ACC112 (cell line): ENCODE results near the gene UST.
A peak's percentile ranks its signal among the peaks of the same experiment; 100 is the strongest.

Source experiments
- H2AFZ ChIP-seq: fragments of 200-600 bp; sonication (generic); one replicate; pipeline ENCODE4 v1.6.0; 2017; ENCODE audit warnings: antibody characterized with exemption, low read length; ENCODE audit not compliant: unreplicated experiment
- H3K27ac ChIP-seq: fragments of 200-600 bp; sonication (generic); 2 replicates; pipeline ENCODE4 v1.5.1; 2014; ENCODE audit warnings: low read depth, mild to moderate bottlenecking, antibody characterized with exemption, low read length, moderate library complexity
- H3K27me3 ChIP-seq: fragments of 200-600 bp; sonication (generic); 2 replicates; pipeline ENCODE4 v1.6.1; 2014; ENCODE audit warnings: mild to moderate bottlenecking, antibody characterized with exemption, low read length, moderate library complexity, mixed read lengths; ENCODE audit not compliant: insufficient read depth
- H3K36me3 ChIP-seq: fragments of 200-600 bp; sonication (generic); 2 replicates; pipeline ENCODE4 v1.6.1; 2016; ENCODE audit warnings: mild to moderate bottlenecking, antibody characterized with exemption, low read length, moderate library complexity, mixed read lengths; ENCODE audit not compliant: insufficient read depth
- H3K4me1 ChIP-seq: fragments of 200-600 bp; sonication (generic); one replicate; pipeline ENCODE4 v1.6.1; 2016; ENCODE audit warnings: low read length, mixed read lengths; ENCODE audit not compliant: insufficient read depth, unreplicated experiment, control insufficient read depth
- H3K4me3 ChIP-seq: fragments of 200-600 bp; sonication (generic); 2 replicates; pipeline ENCODE4 v1.5.1; 2014; ENCODE audit warnings: mild to moderate bottlenecking, low read depth, low read length
- H3K79me2 ChIP-seq: fragments of 200-600 bp; sonication (generic); one replicate; pipeline ENCODE4 v1.6.0; 2016; ENCODE audit warnings: low read length; ENCODE audit not compliant: control insufficient read depth, unreplicated experiment, insufficient read depth

UST gene

GRCh38 chr6:148805777-148806176 lies 58.9 kb downstream of the UST start:
- Histone ChIP-seq H2AFZ (peak overlapping the region; percentile 74), H3K27me3 (no peaks in the 10 kb centered on the region), H3K4me1 (peaks cover 19% of the 10 kb centered on the region), H3K27ac (no peak overlapping the region), H3K4me3 (peak overlapping the region; percentile 71), H3K36me3 (no peaks in the 10 kb centered on the region), H3K79me2 (no peaks in the 10 kb centered on the region)

- Histone ChIP-seq H3K27me3 (no peaks in the 10 kb centered on the region), H2AFZ (no peak overlapping the region), H3K4me3 (no peak overlapping the region), H3K27ac (no peak overlapping the region), H3K36me3 (no peaks in the 10 kb centered on the region), H3K4me1 (peaks cover 13% of the 10 kb centered on the region), H3K79me2 (no peaks in the 10 kb centered on the region)
Observed at GRCh38 chr6:148807784-148808183, 61.0 kb downstream of the UST start.

GRCh38 chr6:148808786-148809304 lies 62.0 kb downstream of the UST start:
- Histone ChIP-seq H3K4me3 (no peak overlapping the region), H3K79me2 (no peaks in the 10 kb centered on the region), H3K4me1 (peaks cover 13% of the 10 kb centered on the region), H3K27me3 (no peaks in the 10 kb centered on the region), H2AFZ (no peak overlapping the region), H3K36me3 (no peaks in the 10 kb centered on the region), H3K27ac (no peak overlapping the region)

GRCh38 chr6:148811459-148811858 lies 64.6 kb downstream of the UST start:
- Histone ChIP-seq H3K4me3 (no peak overlapping the region), H2AFZ (no peak overlapping the region), H3K79me2 (no peaks in the 10 kb centered on the region), H3K27ac (no peak overlapping the region), H3K36me3 (no peaks in the 10 kb centered on the region), H3K27me3 (no peaks in the 10 kb centered on the region), H3K4me1 (peaks cover 5% of the 10 kb centered on the region)

DNA sequence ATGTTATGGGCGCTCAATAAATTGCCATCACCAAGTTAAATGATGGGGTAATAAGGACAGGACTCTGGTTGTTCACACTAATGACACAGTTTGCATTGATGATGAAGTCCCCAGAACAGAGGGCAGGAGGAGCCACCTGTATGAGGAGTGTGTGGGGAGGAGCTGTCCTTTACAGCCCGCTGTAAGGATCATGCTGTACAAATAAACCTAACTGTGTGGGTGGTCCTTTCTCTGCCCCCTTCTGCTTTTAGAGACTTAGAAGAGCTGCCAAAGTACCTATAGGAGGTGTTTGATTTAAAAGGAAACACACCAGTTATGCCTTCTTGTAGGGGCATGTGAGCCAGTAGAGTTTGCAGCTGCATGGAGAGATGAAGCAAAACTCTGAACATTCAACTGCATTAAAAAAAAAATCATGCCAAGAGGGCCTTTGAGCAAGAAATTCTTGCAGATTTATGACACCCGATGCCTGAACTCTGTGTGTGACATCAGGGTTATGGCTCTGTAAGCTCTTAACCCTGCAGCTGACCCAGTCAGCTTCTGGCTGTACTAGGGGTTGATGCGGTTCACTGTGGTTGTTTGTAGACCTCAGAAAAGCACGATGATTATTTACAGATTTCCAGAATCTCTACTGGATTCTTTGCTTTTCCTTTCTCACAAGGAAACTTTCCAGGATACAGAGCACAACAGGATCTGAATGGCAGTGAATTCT lies 67.4 kb downstream of the UST start:
- H3K27me3 ChIP-seq: no peaks in the 10 kb centered on the region
- peaks cover 12% of the 10 kb centered on the region for H3K4me1 ChIP-seq
- H3K4me3 ChIP-seq: no peak overlapping the region
- no peak overlapping the region for H2AFZ ChIP-seq
- no peaks in the 10 kb centered on the region for H3K79me2 ChIP-seq
- no peak overlapping the region for H3K27ac ChIP-seq
- H3K36me3 ChIP-seq: no peaks in the 10 kb centered on the region

- Histone ChIP-seq H3K27ac (no peak overlapping the region), H2AFZ (no peak overlapping the region), H3K4me3 (no peak overlapping the region), H3K27me3 (no peaks in the 10 kb centered on the region), H3K36me3 (no peaks in the 10 kb centered on the region), H3K4me1 (peaks cover 10% of the 10 kb centered on the region), H3K79me2 (no peaks in the 10 kb centered on the region)
Observed at GRCh38 chr6:148814869-148815268, 68.0 kb downstream of the UST start.

DNA sequence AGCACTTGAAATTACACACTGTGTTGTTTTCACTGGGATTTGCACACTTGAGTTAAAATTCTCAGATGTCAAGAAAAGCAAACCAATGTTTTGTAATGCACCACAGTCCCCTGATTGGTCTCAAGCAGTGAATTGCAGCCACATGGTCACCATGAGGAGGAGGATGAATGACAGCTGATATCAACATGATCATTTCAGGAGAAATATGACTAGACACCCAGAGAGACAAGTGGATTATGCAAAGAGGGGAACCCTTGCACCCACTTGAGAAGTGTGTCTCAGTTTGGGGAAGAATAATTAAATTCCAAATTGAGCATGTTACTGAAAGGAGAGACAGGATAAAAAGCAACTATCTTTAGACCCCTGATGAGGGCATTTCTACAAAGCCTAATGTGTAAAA lies 69.3 kb downstream of the UST start:
- no peaks in the 10 kb centered on the region for H3K27me3 ChIP-seq
- H3K36me3 ChIP-seq: no peaks in the 10 kb centered on the region
- H3K4me1 ChIP-seq: peaks cover 7% of the 10 kb centered on the region
- no peaks in the 10 kb centered on the region for H3K79me2 ChIP-seq
- no peak overlapping the region for H3K27ac ChIP-seq
- no peak overlapping the region for H2AFZ ChIP-seq
- H3K4me3 ChIP-seq: no peak overlapping the region

DNA sequence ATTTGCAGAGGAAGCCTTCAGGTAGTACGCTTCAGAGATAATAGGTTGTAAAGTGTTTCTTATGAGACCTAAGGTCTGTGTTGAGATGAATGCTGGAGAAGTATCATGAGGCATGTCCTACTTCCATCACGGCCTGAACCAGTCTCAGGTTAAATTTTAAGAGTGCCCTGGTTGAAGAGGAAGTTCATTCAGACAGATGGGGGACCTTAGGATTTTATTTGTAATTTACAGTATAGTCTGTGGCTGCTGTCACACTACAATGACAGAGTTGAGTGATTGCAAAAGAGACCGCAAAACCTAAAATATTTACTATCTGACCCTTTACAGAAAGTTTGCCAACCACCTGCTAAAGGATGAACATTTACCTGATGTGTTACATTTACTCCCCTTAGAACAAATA lies 70.9 kb downstream of the UST start:
- no peak overlapping the region for H2AFZ ChIP-seq
- no peaks in the 10 kb centered on the region for H3K27me3 ChIP-seq
- no peak overlapping the region for H3K4me3 ChIP-seq
- H3K36me3 ChIP-seq: no peaks in the 10 kb centered on the region
- H3K27ac ChIP-seq: no peak overlapping the region
- H3K4me1 ChIP-seq: peaks cover 7% of the 10 kb centered on the region
- no peaks in the 10 kb centered on the region for H3K79me2 ChIP-seq

DNA sequence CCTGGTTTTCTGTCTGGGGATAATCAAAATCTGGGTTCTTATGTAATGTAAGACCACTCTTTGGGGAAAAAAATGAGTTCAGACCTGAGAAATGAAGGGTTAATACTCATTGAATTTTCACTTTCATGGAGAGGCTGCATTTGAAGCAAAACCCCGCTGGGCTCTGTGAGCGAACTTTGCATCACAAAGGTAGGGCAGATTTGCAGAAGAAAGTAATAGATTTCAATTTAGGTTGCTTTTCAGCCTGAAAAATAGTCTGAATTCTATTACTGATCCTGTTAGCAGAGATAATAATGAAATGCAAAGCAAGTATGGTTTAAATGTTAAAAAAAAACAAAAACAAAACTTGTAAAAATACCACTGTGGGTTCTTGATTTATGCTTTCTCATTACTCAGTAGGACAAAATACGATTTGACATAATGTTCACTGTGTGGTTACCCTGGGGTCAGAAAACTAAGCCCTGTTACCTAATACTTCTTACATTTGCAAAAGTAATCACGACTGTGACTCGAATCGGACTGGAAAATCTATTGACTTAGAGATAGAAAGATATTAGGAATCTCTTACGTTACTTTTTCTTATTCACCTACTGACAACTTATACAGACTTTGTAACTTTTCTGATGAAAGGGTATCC lies 72.2 kb downstream of the UST start:
- no peak overlapping the region for H3K27ac ChIP-seq

GRCh38 chr6:148819852-148820251 lies 73.0 kb downstream of the UST start:
- H3K4me1 ChIP-seq: peaks cover 7% of the 10 kb centered on the region
- H3K27me3 ChIP-seq: no peaks in the 10 kb centered on the region
- H3K4me3 ChIP-seq: no peak overlapping the region
- H2AFZ ChIP-seq: no peak overlapping the region
- no peaks in the 10 kb centered on the region for H3K36me3 ChIP-seq
- no peak overlapping the region for H3K27ac ChIP-seq
- no peaks in the 10 kb centered on the region for H3K79me2 ChIP-seq

More for the DNA sequence above, 72.2 kb downstream of the UST start:
- no peak overlapping the region for H3K4me3 ChIP-seq
- H3K79me2 ChIP-seq: no peaks in the 10 kb centered on the region
- no peaks in the 10 kb centered on the region for H3K27me3 ChIP-seq
- no peak overlapping the region for H2AFZ ChIP-seq
- peaks cover 7% of the 10 kb centered on the region for H3K4me1 ChIP-seq
- H3K36me3 ChIP-seq: no peaks in the 10 kb centered on the region

GRCh38 chr6:148822819-148823218 lies 76.0 kb downstream of the UST start:
- Histone ChIP-seq H3K36me3 (no peaks in the 10 kb centered on the region), H3K4me1 (peaks cover 7% of the 10 kb centered on the region), H3K27ac (no peak overlapping the region), H2AFZ (no peak overlapping the region), H3K27me3 (no peaks in the 10 kb centered on the region), H3K4me3 (no peak overlapping the region), H3K79me2 (no peaks in the 10 kb centered on the region)
